Panc1 (cell line): ENCODE data around the gene GRIFIN. TPM values are rescaled to one million over a fixed set of nuclear protein-coding genes. Genes with fewer than 3 reads are reported as not detected.

Experiments
- ATAC-seq: fragments of 200-7000 bp; cut with Tn5 transposase; 2 replicates; pipeline ENCODE4 v1.9.1; 2020; ENCODE audit warnings: mild to moderate bottlenecking, moderate library complexity
- BruUV-seq: library from RNA; stranded (reverse); fragments of 400-500 nt; replicated peaks from 2 replicates; lab custom pipeline; 2021; lab: Mats Ljungman, UMichigan
- CTCF ChIA-PET: fragments of 300-600 bp; sonication (Branson Sonifier 250); formaldehyde crosslinking; loops from one replicate; lab custom pipeline; 2022; ENCODE audit warnings: antibody characterized with exemption; lab: Charles Lee
- POLR2A ChIA-PET: fragments of 300-600 bp; sonication (Branson Sonifier 250); formaldehyde crosslinking; loops from one replicate; lab custom pipeline; 2022; ENCODE audit warnings: antibody characterized with exemption; lab: Charles Lee
- DNase-seq: peaks from one replicate; pipeline ENCODE4 v3.0.0-alpha.2; 2010; ENCODE audit warnings: low read depth, low spot score
- H3K27ac ChIP-seq: 2 replicates; pipeline ENCODE4 v1.5.1; 2011; ENCODE audit warnings: mild to moderate bottlenecking, low read length, inconsistent platforms
- H3K27me3 ChIP-seq: fragments of 200-500 bp; sonication (Bioruptor generic); 2 replicates; pipeline ENCODE4 v1.6.0; 2014; ENCODE audit warnings: low read length, inconsistent platforms; ENCODE audit not compliant: control insufficient read depth, insufficient read depth
- H3K36me3 ChIP-seq: fragments of 200-500 bp; sonication (Bioruptor generic); 2 replicates; pipeline ENCODE4 v1.5.1; 2014; ENCODE audit warnings: inconsistent platforms, mild to moderate bottlenecking, low read length, moderate library complexity; ENCODE audit not compliant: control insufficient read depth, insufficient read depth
- H3K4me1 ChIP-seq: 2 replicates; pipeline ENCODE4 v1.5.1; 2011; ENCODE audit warnings: inconsistent platforms, mild to moderate bottlenecking, low read length, moderate library complexity; ENCODE audit not compliant: control insufficient read depth, insufficient read depth
- H3K4me3 ChIP-seq, 2 experiments: 2 replicates each; pipeline ENCODE4 v1.5.1; 2011 to 2012; ENCODE audit warnings: low read depth in 2 of 2, low read length in 2 of 2, mild to moderate bottlenecking in 2 of 2, inconsistent platforms in 1 of 2, moderate library complexity in 1 of 2
- H3K9me3 ChIP-seq: fragments of 200-500 bp; sonication (Bioruptor generic); 2 replicates; pipeline ENCODE4 v1.5.1; 2014; ENCODE audit warnings: low read depth, mild to moderate bottlenecking, inconsistent platforms, low read length, moderate library complexity; ENCODE audit not compliant: control insufficient read depth, insufficient read depth
- POLR2AphosphoS5 ChIP-seq: IDR thresholded peaks from 2 replicates; pipeline ENCODE4 v1.6.1; 2012; ENCODE audit warnings: mild to moderate bottlenecking, low read depth, low read length, moderate library complexity
- SIN3A ChIP-seq: IDR thresholded peaks from 2 replicates; pipeline ENCODE4 v1.6.1; 2012; ENCODE audit warnings: low read depth, mild to moderate bottlenecking, low read length, moderate library complexity, borderline replicate concordance; ENCODE audit not compliant: insufficient read depth
- TCF7L2 ChIP-seq: IDR thresholded peaks from 2 replicates; pipeline ENCODE4 v1.6.1; 2011; ENCODE audit warnings: mild to moderate bottlenecking, low read depth, low read length, inconsistent platforms
- in situ Hi-C: cut with HindIII; loops from 2 replicates; pipeline ENCODE4 v1.10.0; 2016; ENCODE audit warnings: low sequenced_read_pairs, low pct_unique_long_range_greater_than_20kb
- intact Hi-C: fragments of 100-400 bp; cut with micrococcal nuclease; formaldehyde crosslinking; loops from one replicate; pipeline ENCODE4 v1.10.0; 2022; ENCODE audit not compliant: unreplicated experiment
- total RNA-seq: library from RNA; stranded (reverse); gene quantifications from one replicate; pipeline ENCODE4 v1.2.1, GENCODE V29; 2021; ENCODE audit not compliant: unreplicated experiment
- TF ChIP-seq, protein P1 (sequence below): fragments of 450-650 bp; IDR thresholded peaks from 2 replicates; pipeline ENCODE4 v1.5.1; 2017; ENCODE audit warnings: mild to moderate bottlenecking
- TF ChIP-seq, protein P2 (sequence below), 2 experiments: IDR thresholded peaks; 2 replicates each; pipeline ENCODE4 v1.6.1; 2011 to 2012; ENCODE audit warnings: low read depth in 2 of 2, control low read depth in 1 of 2, low read length in 1 of 2, mild to moderate bottlenecking in 1 of 2, moderate library complexity in 1 of 2; ENCODE audit not compliant: insufficient read depth in 1 of 2

The GRIFIN gene
- total RNA-seq, 1 experiment from 2014 or later = not detected

DNA sequence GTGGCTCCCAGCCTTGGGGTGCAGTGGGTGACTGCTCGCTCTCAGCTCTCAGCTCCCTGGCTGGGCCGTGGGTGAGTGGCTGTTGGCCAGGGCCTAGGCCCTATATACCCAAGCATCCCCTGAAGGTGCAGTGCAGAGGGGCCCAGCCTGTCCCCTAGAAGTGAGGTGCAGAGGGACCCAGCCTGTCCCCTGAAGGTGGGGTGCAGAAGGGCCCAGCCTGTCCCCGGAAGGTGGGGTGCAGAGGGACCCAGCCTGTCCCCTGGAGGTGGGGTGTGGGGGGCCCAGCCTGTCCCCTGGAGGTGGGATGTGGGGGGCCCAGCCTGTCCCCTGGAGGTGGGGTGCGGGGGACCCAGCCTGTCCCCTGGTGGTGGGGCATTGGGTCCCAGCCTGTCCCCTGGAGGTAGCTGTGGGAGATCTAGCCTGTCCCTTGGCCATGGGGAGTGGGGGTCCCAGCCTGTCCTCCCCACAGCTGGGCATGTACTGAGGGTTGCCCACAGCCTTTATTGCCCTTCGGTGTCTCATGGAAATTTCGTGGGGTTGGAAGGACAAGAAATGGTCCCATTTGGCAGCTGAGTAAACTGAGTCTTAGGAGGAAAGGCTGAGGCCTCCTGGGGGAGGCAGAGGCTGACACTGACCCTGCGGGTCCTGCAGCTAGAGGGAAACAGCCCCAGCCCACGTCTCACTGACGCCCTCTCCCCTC is 25.9 kb upstream of the GRIFIN start:
- Histone ChIP-seq H3K9me3 (no peaks in the 10 kb centered on the region), H3K4me3 (no peak overlapping the region), H3K27me3 (no peaks in the 10 kb centered on the region), H3K27ac (no peak overlapping the region), H3K4me1 (peaks cover 16% of the 10 kb centered on the region), H3K36me3 (no peaks in the 10 kb centered on the region)
- intact Hi-C loops = no loop called here
- no peak for TF ChIP-seq TCF7L2
- TF ChIP-seq, protein P1, sequence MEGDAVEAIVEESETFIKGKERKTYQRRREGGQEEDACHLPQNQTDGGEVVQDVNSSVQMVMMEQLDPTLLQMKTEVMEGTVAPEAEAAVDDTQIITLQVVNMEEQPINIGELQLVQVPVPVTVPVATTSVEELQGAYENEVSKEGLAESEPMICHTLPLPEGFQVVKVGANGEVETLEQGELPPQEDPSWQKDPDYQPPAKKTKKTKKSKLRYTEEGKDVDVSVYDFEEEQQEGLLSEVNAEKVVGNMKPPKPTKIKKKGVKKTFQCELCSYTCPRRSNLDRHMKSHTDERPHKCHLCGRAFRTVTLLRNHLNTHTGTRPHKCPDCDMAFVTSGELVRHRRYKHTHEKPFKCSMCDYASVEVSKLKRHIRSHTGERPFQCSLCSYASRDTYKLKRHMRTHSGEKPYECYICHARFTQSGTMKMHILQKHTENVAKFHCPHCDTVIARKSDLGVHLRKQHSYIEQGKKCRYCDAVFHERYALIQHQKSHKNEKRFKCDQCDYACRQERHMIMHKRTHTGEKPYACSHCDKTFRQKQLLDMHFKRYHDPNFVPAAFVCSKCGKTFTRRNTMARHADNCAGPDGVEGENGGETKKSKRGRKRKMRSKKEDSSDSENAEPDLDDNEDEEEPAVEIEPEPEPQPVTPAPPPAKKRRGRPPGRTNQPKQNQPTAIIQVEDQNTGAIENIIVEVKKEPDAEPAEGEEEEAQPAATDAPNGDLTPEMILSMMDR = no peak
- no peak for TF ChIP-seq POLR2AphosphoS5
- TF ChIP-seq, protein P2, sequence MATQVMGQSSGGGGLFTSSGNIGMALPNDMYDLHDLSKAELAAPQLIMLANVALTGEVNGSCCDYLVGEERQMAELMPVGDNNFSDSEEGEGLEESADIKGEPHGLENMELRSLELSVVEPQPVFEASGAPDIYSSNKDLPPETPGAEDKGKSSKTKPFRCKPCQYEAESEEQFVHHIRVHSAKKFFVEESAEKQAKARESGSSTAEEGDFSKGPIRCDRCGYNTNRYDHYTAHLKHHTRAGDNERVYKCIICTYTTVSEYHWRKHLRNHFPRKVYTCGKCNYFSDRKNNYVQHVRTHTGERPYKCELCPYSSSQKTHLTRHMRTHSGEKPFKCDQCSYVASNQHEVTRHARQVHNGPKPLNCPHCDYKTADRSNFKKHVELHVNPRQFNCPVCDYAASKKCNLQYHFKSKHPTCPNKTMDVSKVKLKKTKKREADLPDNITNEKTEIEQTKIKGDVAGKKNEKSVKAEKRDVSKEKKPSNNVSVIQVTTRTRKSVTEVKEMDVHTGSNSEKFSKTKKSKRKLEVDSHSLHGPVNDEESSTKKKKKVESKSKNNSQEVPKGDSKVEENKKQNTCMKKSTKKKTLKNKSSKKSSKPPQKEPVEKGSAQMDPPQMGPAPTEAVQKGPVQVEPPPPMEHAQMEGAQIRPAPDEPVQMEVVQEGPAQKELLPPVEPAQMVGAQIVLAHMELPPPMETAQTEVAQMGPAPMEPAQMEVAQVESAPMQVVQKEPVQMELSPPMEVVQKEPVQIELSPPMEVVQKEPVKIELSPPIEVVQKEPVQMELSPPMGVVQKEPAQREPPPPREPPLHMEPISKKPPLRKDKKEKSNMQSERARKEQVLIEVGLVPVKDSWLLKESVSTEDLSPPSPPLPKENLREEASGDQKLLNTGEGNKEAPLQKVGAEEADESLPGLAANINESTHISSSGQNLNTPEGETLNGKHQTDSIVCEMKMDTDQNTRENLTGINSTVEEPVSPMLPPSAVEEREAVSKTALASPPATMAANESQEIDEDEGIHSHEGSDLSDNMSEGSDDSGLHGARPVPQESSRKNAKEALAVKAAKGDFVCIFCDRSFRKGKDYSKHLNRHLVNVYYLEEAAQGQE (IDR thresholded peaks at IDR 0.05; ENCODE audit: insufficient read depth in 1 of 2, low read depth in 2 of 2, low read length in 1 of 2) = no peak
- no peak for TF ChIP-seq SIN3A
- no peak for DNase-seq
- BruUV-seq = no TSS peak
- CTCF ChIA-PET = interaction anchor here (0.6 to 1.0 kb wide), 2 partner anchors 33 to 1507 kb away, joined by 3 to 12 read pairs; no protein-coding TSS in a partner anchor
- no peak; the same call in 1 of the 2 replicates for ATAC-seq
- in situ Hi-C loops = no loop called here
- POLR2A ChIA-PET = no interaction called here

DNA sequence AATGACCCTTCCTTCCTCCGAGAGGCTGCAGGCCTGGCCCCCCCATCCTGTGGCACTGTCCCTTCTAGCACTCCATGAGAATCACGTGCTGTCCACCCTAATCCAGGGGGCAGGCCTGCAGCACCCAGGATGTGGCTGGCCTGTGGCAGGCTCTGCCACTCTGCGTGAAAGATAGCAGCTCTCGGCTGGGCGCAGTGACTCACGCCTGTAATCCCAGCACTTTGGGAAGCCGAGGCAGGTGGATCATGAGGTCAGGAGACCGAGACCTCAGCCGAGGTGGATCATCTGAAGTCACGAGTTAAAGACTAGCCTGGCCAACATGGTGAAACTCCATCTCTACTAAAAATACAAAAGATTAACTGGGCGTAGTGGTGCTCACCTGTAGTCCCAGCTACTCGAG is 24.5 kb upstream of the GRIFIN start:
- no peak overlapping the region for H3K4me3 ChIP-seq
- no peaks in the 10 kb centered on the region for H3K27me3 ChIP-seq
- BruUV-seq = no TSS peak
- TF ChIP-seq POLR2AphosphoS5 (no peak), SIN3A (no peak), TCF7L2 (no peak)
- TF ChIP-seq, protein P2 (IDR thresholded peaks at IDR 0.05; ENCODE audit: insufficient read depth in 1 of 2, low read depth in 2 of 2, low read length in 1 of 2) = no peak
- TF ChIP-seq, protein P1 = no peak
- peaks cover 20% of the 10 kb centered on the region for H3K4me1 ChIP-seq
- POLR2A ChIA-PET = no interaction called here
- DNase-seq (no peak), ATAC-seq (no peak)
- intact Hi-C loops = no loop called here
- CTCF ChIA-PET = no interaction called here
- H3K36me3 ChIP-seq = no peaks in the 10 kb centered on the region
- H3K9me3 ChIP-seq = no peaks in the 10 kb centered on the region
- no peak overlapping the region for H3K27ac ChIP-seq
- in situ Hi-C loops = no loop called here
